H1 (cell line): ENCODE data around the gene TCHP. TPM values are rescaled to one million over a fixed set of nuclear protein-coding genes. Genes with fewer than 3 reads are reported as not detected.

Experiments
- SIN3A ChIP-seq, 2 experiments: IDR thresholded peaks in 1 of 2; conservative IDR thresholded peaks in 1 of 2; 2 replicates each; pipeline ENCODE4 v1.6.1; 2011 to 2012; ENCODE audit warnings: low read length in 2 of 2, improper control_type of control experiment in 1 of 2, low read depth in 1 of 2, mild to moderate bottlenecking in 1 of 2
- polyA plus RNA-seq, 7 experiments: library from polyadenylated mRNA; depleted of rRNA in 3 of 7; stranded (reverse) in 5 of 7; unstranded in 2 of 7; fragments of >200 nt in 5 of 7; fragments of 200-250 nt in 2 of 7; gene quantifications; 1 replicate in 5 of 7; 2 replicates in 1 of 7; 4 replicates in 1 of 7; pipeline versions ENCODE4 v1.2.1 to v1.2.3, GENCODE V29; 2011 to 2013; ENCODE audit warnings: missing spikeins in 2 of 7, mixed read lengths in 2 of 7
- total RNA-seq: library from RNA; stranded (reverse); fragmentation: NEBNext Ultra II Directional; extraction: Animal tissue kit (Norgen Biotek cat#: 25700); gene quantifications from 2 replicates; pipeline ENCODE4 v1.2.1, GENCODE V29; 2021
- TF ChIP-seq, protein P1 (sequence below): fragments of 300-600 bp; sonication (generic); IDR thresholded peaks from 2 replicates; pipeline ENCODE4 v1.7.1; 2012; ENCODE audit warnings: low read length, moderate library complexity, mild to moderate bottlenecking, inconsistent platforms; ENCODE audit not compliant: insufficient replicate concordance

The TCHP gene
- total and polyA plus RNA-seq, 2 of the 8 experiments (the other 6 are each of a cell fraction or from before 2014, with no cell fraction given), result 2.8 to 4.5 TPM

DNA sequence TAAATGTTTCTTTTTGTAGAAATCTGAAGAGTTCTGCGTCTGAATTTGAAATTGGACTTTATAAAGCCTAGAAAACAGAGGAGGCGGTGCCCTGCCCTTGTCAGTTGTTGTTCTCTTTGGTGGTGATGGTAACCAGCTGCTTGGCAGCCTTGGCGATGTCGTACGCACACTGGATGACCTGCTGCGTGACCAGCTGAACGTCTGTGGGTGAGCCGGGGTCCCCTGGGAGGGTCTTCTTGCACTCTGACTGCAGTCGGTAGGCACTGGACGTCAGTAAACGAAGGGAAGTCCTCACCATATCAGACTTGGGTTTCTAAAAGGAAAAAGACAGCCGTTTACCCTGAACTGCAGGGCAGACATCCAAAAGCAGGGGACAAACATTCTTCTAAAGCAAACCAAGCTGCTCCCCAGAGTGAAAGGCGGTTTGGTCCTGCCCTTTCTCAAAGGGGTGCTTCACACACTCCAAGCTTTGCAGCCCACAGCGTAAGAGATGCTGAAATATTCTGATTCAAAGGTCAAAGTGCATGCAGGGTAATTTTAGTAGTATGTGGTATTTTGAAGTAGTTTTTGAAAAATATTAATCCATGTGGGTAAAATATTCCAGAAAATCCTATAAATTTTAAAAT, 32.9 kb downstream of the TCHP start (continued):
- TF ChIP-seq, protein P1, sequence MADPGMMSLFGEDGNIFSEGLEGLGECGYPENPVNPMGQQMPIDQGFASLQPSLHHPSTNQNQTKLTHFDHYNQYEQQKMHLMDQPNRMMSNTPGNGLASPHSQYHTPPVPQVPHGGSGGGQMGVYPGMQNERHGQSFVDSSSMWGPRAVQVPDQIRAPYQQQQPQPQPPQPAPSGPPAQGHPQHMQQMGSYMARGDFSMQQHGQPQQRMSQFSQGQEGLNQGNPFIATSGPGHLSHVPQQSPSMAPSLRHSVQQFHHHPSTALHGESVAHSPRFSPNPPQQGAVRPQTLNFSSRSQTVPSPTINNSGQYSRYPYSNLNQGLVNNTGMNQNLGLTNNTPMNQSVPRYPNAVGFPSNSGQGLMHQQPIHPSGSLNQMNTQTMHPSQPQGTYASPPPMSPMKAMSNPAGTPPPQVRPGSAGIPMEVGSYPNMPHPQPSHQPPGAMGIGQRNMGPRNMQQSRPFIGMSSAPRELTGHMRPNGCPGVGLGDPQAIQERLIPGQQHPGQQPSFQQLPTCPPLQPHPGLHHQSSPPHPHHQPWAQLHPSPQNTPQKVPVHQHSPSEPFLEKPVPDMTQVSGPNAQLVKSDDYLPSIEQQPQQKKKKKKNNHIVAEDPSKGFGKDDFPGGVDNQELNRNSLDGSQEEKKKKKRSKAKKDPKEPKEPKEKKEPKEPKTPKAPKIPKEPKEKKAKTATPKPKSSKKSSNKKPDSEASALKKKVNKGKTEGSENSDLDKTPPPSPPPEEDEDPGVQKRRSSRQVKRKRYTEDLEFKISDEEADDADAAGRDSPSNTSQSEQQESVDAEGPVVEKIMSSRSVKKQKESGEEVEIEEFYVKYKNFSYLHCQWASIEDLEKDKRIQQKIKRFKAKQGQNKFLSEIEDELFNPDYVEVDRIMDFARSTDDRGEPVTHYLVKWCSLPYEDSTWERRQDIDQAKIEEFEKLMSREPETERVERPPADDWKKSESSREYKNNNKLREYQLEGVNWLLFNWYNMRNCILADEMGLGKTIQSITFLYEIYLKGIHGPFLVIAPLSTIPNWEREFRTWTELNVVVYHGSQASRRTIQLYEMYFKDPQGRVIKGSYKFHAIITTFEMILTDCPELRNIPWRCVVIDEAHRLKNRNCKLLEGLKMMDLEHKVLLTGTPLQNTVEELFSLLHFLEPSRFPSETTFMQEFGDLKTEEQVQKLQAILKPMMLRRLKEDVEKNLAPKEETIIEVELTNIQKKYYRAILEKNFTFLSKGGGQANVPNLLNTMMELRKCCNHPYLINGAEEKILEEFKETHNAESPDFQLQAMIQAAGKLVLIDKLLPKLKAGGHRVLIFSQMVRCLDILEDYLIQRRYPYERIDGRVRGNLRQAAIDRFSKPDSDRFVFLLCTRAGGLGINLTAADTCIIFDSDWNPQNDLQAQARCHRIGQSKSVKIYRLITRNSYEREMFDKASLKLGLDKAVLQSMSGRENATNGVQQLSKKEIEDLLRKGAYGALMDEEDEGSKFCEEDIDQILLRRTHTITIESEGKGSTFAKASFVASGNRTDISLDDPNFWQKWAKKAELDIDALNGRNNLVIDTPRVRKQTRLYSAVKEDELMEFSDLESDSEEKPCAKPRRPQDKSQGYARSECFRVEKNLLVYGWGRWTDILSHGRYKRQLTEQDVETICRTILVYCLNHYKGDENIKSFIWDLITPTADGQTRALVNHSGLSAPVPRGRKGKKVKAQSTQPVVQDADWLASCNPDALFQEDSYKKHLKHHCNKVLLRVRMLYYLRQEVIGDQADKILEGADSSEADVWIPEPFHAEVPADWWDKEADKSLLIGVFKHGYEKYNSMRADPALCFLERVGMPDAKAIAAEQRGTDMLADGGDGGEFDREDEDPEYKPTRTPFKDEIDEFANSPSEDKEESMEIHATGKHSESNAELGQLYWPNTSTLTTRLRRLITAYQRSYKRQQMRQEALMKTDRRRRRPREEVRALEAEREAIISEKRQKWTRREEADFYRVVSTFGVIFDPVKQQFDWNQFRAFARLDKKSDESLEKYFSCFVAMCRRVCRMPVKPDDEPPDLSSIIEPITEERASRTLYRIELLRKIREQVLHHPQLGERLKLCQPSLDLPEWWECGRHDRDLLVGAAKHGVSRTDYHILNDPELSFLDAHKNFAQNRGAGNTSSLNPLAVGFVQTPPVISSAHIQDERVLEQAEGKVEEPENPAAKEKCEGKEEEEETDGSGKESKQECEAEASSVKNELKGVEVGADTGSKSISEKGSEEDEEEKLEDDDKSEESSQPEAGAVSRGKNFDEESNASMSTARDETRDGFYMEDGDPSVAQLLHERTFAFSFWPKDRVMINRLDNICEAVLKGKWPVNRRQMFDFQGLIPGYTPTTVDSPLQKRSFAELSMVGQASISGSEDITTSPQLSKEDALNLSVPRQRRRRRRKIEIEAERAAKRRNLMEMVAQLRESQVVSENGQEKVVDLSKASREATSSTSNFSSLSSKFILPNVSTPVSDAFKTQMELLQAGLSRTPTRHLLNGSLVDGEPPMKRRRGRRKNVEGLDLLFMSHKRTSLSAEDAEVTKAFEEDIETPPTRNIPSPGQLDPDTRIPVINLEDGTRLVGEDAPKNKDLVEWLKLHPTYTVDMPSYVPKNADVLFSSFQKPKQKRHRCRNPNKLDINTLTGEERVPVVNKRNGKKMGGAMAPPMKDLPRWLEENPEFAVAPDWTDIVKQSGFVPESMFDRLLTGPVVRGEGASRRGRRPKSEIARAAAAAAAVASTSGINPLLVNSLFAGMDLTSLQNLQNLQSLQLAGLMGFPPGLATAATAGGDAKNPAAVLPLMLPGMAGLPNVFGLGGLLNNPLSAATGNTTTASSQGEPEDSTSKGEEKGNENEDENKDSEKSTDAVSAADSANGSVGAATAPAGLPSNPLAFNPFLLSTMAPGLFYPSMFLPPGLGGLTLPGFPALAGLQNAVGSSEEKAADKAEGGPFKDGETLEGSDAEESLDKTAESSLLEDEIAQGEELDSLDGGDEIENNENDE, result no peak
- TF ChIP-seq SIN3A (conservative IDR thresholded peaks at IDR 0.05 in 1 of 2, IDR thresholded peaks at IDR 0.05 in 1 of 2; ENCODE audit: low read depth in 1 of 2, low read length in 2 of 2), result no peak
